Suprapubic skin (tissue), 3 donors: Measurements from ENCODE around the gene LDHB.
"Not testable (repeated sequence)": the region's sequence is repeated elsewhere in the genome, so short reads cannot be mapped to it uniquely, and the experiment has no call there.

Experiments used
- CTCF ChIP-seq, 2 donors: fragments of 200-600 bp in 1 of 2; fragments of 450-650 bp in 1 of 2; sonication (generic) in 1 of 2; IDR thresholded peaks; one replicate each; pipeline ENCODE4 v1.5.1; 2016 to 2019; ENCODE audit warnings: antibody characterized with exemption in 2 of 2, mild to moderate bottlenecking in 1 of 2, moderate library complexity in 1 of 2
- EP300 ChIP-seq: sonication (generic); formaldehyde crosslinking; IDR thresholded peaks from one replicate; pipeline ENCODE4 v1.6.1; 2017; ENCODE audit warnings: antibody characterized with exemption

- not testable (repeated sequence) for TF ChIP-seq EP300; CTCF (IDR thresholded peaks at IDR 0.05)
These were observed 62.3 kb downstream of the LDHB start for GRCh38 chr12:21595356-21595755.
